ENCODE data around the gene KRT79.
"Not testable (repeated sequence)": the region's sequence is repeated elsewhere in the genome, so short reads cannot be mapped to it uniquely, and the experiment has no call there.

KRT79 gene

GRCh38 chr12:52860102-52860823 lies 26.2 kb upstream of the KRT79 start:
- no peak for DNase-seq (ENCODE audit: low spot score)

DNA sequence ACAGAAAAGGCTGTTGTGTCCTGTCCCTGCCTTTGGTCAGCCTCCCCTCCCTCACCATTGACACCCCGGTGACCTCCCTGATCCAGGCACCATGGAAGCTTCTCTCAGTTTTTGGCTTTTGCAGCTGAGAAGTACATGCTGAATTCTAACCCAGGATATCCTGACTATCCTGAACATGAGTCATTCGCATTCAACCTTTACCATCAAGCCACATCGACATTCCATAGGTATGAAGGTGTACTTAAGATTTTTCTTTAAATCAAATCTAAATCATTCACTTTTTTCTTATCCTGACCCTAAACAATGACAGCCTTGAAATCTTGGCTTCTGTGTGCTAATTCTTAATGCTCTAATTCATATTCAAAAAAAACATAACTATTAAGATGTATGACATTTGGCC lies 23.4 kb upstream of the KRT79 start:
- DNase-seq (ENCODE audit: low spot score) = no peak

DNA sequence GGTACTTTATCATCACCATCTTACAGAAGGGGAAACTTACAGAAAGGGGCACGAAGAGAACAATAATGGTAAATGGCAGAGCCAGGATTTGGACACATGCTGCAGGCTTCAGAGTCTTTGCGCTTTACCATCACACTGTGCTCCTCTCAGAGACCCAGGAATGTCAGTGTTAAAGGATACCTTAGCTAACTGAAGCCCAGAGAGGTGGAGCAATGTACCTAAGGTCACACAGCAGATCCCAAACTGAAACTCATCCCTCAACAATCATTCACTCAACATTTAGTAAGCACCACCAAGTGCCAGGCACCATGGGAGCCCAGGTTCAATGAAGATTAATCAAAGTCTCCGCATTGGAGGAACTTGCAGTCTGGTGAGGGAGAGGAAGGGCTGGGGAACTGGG lies 22.7 kb upstream of the KRT79 start:
- DNase-seq (ENCODE audit: low spot score) = no peak

DNA sequence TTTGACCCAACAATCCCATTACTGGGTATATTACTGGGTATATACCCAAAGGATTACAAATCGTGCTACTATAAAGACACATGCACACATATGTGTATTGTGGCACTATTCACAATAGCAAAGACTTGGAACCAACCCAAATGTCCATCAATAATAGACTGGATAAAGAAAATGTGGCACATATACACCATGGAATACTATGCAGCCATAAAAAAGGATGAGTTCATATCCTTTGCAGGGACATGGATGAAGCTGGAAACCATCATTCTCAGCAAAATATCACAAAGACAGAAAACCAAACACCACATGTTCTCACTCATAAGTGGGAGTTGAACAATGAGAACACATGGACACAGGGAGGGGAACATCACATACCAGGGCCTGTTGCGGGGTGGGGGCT lies 22.0 kb upstream of the KRT79 start:
- DNase-seq (ENCODE audit: low spot score) = not testable (repeated sequence)

DNA sequence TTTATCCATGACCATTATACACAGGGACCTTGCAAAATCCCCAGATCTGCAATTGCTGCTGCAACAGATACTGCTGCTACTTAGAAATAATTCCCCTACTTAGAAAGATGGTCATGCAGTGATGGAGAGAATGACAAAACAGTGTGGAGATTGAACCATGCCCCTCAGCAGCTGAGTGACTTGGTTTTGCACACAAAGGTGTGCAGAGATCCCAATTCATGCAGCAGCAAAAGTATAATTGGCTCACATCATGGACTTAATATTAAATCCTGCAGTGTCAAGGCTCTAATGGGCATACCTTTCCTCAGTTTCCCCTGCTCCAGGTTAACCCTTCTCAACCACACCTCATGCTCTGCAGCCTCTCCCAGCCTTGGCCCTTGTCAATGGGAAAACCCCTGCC lies 17.7 kb upstream of the KRT79 start:
- no peak for DNase-seq (ENCODE audit: low spot score)

- no peak for DNase-seq (ENCODE audit: low spot score)
These were observed 16.6 kb upstream of the KRT79 start for GRCh38 chr12:52850681-52851080.

GRCh38 chr12:52849511-52849910 lies 15.4 kb upstream of the KRT79 start:
- no peak for DNase-seq (ENCODE audit: low spot score)

DNA sequence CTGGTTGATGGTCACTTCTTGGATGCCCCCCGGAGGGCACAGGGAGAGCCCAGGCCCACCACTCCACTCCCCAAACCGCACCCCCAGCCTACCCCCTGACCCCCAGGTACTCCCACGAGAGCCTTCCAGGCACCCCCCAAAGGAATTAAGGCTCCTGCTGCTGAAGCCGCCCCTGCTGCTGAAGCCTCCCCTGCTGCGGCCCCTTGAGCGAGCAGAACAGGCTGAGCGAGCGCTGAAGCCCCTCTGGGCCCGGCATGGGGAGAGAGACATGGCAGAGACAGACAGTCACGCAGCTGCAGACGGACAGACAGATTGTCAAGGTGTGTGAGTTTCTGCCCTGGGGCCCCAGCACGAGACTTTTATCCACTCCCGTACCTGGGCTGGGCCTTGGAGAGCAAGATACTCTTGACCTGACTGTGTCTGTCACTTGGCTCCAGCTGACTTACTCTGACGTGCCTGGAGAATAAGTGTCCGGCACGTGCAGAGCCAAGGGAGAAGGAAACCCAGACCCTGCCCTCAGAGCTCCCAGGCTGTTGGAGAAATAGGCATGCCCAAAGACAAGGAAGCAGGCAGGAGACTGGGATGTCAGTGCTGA lies 14.6 kb upstream of the KRT79 start, which contains the start of gene KRT78:
TSS of gene KRT78 (minus strand) at position 334 of the 595 bp plus-strand sequence. CDS start at position 270, 64 bp downstream.
- DNase-seq (ENCODE audit: low spot score) = no peak

GRCh38 chr12:52847335-52848102 lies 13.4 kb upstream of the KRT79 start:
- DNase-seq (ENCODE audit: low spot score) = no peak

DNA sequence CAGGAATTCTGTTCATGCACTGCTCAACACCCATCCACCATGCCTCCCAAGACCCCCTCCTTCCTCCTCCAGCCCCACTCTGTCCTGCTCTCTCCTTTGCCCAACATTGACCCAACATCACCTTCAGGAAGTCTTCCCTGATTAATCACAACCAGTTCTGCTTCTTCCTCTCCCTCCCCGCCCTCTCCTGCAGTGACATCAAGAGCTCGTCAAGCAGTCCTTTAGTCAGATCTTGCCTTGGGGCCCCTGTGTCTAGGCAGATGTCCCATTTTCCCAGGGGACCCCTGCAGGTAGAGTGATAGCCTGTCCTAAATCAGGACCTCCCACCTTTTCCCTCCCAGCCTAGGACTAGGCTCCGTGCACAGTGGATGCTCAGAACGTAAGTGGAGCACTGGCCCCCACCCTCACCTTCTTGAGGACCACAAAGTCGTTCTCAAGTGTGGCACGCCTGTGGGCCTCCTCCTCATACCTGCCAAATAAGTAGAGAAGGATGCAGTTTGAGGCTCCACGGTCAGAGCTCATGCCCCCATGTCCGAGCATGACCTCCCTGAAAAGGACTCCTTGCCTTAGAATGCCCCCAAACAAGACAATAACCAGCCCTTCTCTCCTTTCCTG lies 12.4 kb upstream of the KRT79 start:
- no peak for DNase-seq (ENCODE audit: low spot score)

GRCh38 chr12:52845946-52846345 lies 11.8 kb upstream of the KRT79 start:
- DNase-seq (ENCODE audit: low spot score) = no peak

- no peak for DNase-seq (ENCODE audit: low spot score)
These were observed 10.3 kb upstream of the KRT79 start for GRCh38 chr12:52844386-52844785.

DNA sequence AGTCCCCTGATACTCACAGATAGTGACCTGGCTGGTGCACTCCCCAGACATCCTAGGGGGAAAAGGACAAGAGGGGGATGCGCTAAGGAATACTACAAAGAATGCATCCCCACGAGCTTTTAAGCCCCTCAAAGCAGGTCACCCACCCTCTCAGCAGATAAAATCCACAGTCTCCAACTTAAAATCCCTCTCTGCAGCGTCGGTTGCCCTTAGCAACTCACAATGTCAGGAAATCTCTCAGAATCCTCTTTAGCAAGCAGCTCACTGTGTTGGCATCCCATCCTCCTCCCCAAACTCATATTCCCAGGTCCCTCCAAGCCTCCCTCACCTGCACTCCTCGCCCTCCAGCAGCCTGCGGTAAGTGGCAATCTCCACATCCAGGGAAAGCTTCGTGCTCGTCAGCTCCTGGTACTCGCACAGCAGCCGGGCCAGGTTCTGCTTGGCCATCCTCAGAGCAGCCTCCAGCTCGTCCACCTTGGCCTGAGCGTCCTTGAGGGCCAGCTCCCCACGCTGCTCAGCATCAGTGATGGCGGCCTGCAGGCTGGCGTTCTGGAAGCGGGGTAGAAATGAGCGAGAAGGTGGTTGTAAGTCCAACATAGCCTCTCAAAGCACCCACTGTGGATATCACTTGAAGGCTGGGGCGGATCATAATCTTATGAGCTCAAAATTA lies 5.5 kb upstream of the KRT79 start:
- no peak for DNase-seq (ENCODE audit: low spot score)

DNA sequence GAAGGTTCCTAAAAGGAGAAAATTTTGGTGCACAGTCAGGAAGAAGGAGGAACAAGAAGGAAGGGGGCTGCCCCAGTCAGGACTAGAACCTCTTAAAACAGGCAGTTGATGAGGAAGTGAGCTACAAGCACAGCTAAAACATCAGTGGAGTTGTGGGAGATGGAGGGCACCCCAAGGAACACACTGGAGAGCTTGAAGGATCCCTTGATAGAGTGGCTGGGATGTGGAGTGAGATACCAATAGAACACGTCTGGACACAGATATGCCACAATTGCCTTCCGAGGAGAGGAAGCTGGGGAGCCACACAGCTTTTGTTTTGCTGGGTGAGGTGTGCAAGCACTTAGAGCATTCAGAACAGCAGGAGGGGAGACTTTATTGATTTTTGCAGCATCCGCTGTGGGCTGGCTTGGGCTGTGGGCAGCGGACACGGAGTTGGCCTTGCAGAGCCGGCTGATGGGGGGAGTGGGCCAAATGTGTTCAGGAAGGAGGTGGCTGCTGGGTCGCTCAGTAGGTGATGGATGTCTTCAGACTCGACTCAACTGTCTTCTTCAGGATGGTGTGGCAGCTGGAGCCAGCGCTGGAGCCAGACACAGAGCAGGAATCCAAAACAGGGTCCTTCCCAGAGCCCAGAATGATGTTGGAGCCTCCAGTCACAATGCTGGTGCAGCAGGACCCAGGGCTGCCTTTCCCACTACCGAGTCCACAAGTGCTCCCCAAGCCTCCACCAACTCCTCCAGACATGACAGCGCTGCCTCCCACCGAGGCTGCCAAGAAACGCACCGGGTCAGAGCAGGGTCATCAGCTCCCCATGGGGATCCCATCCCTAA lies 4.7 kb upstream of the KRT79 start:
- DNase-seq (ENCODE audit: low spot score) = no peak

GRCh38 chr12:52837781-52838608 lies 3.9 kb upstream of the KRT79 start:
- DNase-seq (ENCODE audit: low spot score) = no peak

- DNase-seq (ENCODE audit: low spot score) = no peak
These were observed 3.3 kb upstream of the KRT79 start for GRCh38 chr12:52837413-52837741.

- DNase-seq (ENCODE audit: low spot score) = no peak
These were observed 2.6 kb upstream of the KRT79 start for GRCh38 chr12:52836491-52837412.

DNA sequence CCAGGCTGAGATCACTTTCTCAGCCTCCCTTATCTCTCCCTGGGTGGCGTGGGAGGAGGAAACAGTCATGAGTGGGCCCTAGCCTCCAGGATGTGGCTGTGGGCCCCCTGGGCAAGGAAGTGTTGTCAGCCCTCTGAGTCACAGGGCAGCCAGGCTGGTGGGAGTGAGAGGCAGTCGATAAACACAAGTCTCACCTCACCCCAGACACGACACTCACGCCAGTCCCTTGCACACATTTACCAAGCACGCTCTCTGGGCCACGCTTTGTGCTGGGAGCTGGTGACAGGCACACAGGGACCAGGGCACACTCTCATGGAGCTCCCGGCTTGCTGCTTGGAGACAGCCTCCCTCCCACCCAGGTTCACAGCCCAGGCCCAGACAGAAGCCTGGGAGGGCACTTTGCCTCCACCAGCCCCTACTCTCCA lies 1.9 kb upstream of the KRT79 start:
- DNase-seq (ENCODE audit: low spot score) = peak; percentile 32

Measured in CD4-positive, alpha-beta T cell treated with Interleukin-15 for 4 hours (primary cell).